Left colon (tissue), 2 donors: ENCODE results near the gene ELL3. TPM values are rescaled to one million over a fixed set of nuclear protein-coding genes. Genes with fewer than 3 reads are reported as not detected.
"Not testable (repeated sequence)": the region's sequence is repeated elsewhere in the genome, so short reads cannot be mapped to it uniquely, and the experiment has no call there.

Experiments
- ATAC-seq: fragments of 200-7000 bp; cut with Tn5 transposase; one replicate; pipeline ENCODE4 v1.9.1; 2020; ENCODE audit warnings: mild to moderate bottlenecking, moderate library complexity
- DNase-seq, 2 donors: peaks; one replicate each; pipeline ENCODE4 v3.0.0-alpha.2; 2020
- intact Hi-C, 2 donors: fragments of 100-400 bp; cut with DNase I in 1 of 2; cut with micrococcal nuclease in 1 of 2; formaldehyde crosslinking; loops; one replicate each; pipeline versions ENCODE4 v1.11.2 to v1.14.0; 2022; cut with DNase I, micrococcal nuclease
- long read RNA-seq: library from polyadenylated mRNA; unstranded; transcript quantifications from one replicate; pipeline ENCODE4 v2.0.0, GENCODE V29; 2021
- total RNA-seq, 2 donors: library from RNA; stranded (reverse); fragmentation: NEBNext Ultra II Directional; extraction: Animal tissue kit (Norgen Biotek cat#: 25700); gene quantifications; one replicate each; pipeline ENCODE4 v1.2.1, GENCODE V29; 2021
- donor health status: DM: no; HTN: no; CAD: no.
- donor health status: DM: yes; HTN: yes; CAD: no.

The ELL3 gene, protein sequence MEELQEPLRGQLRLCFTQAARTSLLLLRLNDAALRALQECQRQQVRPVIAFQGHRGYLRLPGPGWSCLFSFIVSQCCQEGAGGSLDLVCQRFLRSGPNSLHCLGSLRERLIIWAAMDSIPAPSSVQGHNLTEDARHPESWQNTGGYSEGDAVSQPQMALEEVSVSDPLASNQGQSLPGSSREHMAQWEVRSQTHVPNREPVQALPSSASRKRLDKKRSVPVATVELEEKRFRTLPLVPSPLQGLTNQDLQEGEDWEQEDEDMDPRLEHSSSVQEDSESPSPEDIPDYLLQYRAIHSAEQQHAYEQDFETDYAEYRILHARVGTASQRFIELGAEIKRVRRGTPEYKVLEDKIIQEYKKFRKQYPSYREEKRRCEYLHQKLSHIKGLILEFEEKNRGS
- 10 to 100 TPM; 27.7 to 34.6 TPM for total RNA-seq
- long read RNA-seq, transcript ELL3-201 (11 exons, 2,352 nt): major isoform, 49 of 65 reads
- long read RNA-seq, partial matches to known transcripts: 1 of 65 reads
- long read RNA-seq, other reads (novel, unspliced or antisense): 15 of 65 reads

DNA sequence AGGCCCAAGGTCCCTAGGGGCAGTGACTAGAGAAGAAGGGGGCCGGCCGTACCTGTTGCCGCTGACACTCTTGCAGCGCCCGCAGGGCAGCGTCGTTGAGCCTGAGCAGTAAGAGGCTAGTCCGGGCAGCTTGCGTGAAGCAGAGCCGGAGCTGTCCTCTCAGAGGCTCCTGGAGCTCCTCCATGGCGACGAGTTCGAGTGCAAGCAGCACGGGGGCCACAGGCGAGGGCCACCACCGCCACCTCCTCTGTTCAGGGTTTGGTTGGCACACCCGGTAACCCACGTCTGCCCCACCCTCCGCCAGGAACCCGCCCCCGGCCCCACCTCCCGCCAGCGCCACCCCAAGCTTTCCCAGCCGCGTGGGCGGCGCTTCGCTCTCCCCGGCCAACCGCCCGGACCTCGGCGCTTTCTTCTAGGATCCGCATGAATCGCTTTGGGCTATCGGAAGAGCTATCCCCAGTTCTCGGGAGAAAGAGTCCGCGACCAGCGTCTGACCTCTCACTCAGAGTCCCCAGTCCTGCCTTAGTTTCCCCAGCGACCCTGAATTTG is at the start of gene ELL3:
Gene ELL3, minus strand, starts transcription at position 249 of the 549 bp plus-strand sequence. Its CDS starts 65 bp downstream, at position 184.
- peak; percentile 78 for ATAC-seq
- intact Hi-C loops: no loop called here
- DNase-seq: peak; percentile 86 to 90

DNA sequence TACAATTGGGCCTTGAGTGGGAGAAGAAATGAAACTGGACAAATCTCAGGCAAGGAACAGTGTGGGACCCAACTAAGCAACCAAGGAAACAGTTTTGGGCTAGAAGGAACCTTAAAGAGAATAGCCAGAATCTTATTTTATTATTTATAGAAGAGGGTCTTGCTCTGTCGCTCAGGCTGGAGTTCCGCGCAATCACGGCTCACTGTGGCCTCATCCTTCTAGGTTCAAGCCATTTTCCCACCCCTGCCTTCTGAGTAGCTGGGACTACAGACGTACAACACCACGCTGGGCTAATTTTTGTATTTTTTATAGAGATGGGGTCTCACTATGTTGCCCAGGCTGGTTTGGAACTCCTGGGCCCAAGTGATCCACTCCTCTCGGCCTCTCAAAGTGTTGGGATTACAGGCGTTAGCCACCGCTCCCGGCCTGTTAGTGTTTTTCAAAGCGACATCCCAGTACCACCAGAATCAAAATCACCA is 49.3 kb upstream of the ELL3 start:
- ATAC-seq (no peak), DNase-seq (no peak)
- intact Hi-C loops: no loop called here

DNA sequence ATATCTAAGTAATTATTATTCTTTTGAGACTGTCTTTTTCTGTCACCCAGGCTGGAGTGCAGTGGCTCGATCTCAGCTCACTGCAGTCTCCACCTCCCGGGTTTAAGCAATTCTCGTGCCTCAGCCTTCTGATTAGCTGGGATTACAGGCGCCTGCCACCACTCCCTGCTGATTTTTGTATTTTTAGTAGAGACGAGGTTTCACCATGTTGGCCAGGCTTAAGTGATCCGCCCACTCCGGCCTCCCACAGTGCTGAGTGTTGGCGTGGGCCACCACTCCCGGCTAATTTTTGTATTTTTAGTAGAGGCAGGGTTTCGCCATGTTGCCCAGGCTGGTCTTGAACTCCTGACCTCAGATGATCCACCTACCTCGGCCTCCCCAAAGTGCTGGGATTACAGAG is 48.5 kb upstream of the ELL3 start:
- not testable (repeated sequence) for DNase-seq, ATAC-seq

DNA sequence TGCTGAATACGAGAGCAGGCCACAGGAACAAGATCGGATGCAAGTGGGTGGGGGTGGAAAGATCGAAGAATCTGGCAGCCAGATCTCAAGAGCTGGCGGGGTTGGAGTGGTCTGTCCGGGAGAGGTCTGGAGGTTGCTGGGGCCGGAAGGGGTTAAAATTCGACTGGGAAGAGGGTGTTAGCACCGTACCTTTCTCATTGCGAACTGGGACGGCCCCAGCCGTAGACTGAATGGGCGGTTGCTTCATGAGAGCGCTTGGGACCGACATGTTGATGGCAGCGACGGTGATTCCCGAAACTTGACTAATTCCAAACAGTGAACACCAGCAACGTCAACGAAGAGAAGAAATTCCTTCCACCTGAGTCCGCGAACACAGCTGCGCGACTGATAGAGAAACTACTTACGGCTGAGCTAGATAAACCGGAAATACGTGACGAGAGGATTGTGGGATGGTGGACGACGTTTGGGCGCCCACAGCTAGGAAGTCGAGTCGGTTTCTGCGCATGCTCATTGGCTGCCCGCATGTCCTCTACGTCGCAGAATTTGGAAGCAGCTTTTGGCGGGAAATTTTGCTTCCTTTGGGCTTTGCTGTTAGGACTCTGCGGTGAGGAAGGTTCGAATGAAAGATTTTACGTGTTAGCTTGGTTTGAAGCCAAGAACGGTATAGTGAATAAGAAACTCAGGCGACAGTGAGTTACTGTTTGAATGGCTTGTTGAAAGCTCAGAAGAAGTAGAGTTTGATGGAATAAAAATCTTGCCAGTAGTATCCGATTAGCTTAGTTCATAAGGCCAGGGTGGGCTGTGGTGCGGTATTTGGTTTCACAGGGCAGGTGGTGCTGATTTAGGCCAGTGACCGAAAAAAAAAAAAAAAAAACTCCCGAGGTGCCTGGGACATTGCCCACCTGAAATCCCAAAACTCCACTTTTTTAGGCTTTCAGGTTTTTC is 47.8 kb upstream of the ELL3 start, which contains the start of gene MFAP1:
Gene MFAP1, minus strand, starts transcription at position 389 of the 945 bp plus-strand sequence. Its CDS starts 121 bp downstream, at position 268.
- peak; percentile 90 for ATAC-seq
- intact Hi-C loops: no loop called here
- peak; percentile 95 to 97 for DNase-seq

More for the DNA sequence above, 48.5 kb upstream of the ELL3 start:
- intact Hi-C loops: not testable (repeated sequence)

DNA sequence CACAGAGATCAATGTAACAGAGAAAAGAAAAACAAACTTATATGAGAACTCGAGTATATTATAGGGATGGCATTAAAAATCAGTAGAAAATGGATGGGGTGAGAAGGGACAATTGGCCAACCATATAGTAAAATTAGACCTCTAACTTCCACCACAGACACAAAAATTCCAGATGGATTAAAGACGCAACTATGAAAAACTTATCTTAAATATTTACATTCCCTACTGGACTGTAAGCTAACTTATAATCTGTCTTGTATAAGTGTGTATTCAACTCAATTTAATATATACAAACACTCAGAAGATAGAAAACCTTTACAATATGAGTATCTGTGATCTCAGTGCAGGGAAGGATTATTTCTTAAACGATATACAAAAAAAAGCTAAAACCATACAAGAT is 44.7 kb upstream of the ELL3 start:
- DNase-seq (no peak), ATAC-seq (no peak)
- intact Hi-C loops: no loop called here

DNA sequence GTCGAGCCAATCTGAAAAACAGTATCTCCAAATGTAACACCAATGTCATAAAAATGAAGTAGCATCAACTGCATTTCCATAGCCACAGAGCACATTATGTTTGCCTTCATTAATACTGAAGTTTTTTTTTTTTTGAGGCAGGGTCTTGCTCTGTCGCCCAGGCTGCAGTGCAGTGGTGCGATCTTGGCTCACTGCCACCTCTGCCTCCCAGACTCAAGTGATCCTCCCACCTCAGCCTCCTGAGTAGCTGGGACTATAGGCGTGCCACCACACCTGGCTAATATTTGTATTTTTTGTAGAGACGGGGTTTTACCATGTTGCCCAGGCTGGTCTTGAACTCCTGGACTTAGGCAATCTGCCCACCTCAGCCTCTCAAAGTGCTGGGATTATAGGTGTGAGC is 38.3 kb upstream of the ELL3 start:
- ATAC-seq, DNase-seq, intact Hi-C loops: not testable (repeated sequence)

DNA sequence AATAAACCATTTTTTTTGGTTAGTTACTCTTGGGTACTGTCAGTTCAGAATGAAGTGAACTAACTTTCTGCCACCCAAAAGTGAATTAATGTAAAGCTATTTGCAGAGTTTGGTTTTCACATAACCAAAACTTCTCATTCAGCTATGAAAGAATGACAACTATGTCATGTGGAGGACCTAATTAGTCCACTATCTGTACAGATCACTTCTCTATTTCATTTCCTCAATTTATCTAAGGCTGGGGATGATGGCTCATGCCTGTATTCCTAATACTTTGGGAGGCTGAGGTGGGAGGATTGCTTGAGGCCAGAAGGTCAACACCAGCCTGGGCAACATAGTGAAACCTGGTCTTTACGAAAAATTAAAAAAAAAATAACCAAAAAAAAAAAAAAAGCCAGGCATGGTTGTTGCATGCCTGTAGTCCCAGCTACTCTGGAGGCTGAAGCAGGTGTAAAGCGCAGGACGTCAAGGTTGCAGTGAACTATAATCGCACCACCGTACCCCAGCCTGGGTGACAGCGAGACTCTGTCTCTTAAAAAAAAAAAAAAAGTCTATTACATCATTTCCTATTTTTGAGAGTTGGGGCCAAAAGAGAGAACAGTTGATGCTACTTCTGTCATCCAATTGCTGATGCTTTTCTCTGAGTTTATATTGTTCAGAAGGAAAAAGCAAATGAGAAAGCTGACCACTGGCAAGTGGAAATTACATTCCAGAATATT is 32.4 kb upstream of the ELL3 start:
- DNase-seq (no peak), ATAC-seq (no peak)
- intact Hi-C loops: no loop called here

DNA sequence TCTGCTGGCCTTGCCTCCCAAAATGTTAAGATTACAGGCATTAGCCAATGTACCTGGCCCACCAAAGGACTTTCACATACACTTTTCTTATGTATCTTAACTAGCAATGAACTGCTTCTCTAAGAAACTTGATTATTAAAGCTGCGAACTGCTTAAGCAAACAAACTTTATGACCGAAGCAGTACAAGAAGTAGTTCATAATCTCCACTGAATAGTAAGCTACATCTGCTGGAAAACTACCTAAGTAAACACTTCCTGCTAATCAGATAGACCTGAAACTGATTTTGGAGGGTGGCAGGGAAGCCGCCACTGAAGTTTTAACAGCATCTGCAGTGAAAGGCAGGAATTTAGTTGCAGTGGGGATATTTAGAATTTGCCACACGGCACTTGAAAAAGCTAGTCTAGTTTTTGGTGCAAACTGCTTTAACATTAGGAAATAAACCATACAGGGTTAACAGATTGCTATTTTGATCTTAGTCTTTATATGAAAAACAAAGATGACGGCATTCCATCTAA is 31.7 kb upstream of the ELL3 start:
- intact Hi-C loops: no loop called here
- DNase-seq: no peak
- ATAC-seq: peak; percentile 57

DNA sequence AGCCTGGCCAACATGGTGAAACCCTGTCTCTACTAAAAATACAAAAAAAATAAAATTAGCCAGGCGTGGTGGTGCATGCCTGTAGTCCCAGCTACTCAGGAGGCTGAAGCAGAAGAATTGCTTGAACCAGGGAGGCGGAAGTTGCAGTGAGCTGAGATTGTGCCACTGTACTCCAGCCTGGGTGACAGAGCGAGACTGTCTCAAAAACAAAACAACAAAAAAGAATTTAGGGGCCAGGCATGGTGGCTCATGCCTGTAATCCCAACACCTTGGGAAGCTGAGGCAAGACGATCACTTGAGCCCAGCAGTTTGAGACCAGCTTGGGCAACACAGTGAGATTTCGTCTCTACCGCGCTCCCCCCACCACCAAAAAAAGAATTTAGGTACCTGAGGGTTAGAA is 25.9 kb upstream of the ELL3 start:
- intact Hi-C loops, DNase-seq, ATAC-seq: not testable (repeated sequence)

DNA sequence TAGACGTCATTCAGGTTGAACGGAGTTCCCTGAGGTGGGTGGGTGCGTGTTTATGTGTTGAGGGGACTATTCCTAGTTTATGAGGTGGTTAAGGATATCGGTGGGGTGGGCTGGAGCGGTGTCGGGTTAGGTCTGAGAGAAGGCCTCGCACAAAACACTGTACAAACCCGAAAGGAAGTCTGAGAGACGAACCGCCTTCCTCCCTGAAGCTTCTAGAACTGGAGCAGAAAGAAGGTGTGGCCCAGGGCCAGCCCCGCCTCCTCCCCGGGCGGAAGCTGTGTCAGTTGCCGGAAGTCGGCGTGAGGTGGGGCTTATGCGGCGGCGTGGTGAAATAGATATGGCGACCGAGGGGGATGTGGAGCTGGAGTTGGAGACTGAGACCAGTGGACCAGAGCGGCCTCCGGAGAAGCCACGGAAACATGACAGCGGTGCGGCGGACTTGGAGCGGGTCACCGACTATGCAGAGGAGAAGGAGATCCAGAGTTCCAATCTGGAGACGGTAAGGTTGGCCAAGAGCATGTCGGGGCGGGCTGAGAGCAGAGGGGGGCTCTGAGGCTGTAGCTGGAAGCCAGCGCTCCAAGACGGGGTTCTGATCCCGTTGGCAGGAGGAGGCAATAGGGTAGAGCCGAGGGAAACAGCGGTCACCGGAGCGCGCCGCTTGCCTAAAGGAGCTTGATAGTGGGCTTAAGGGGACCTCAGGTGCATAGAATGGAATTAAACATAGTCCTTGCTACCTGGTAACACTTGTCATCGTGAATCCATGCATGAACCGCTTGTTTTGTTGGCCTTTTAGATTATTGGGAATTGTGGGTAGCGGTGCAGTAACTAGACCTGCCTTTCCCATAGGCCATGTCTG is 23.7 kb upstream of the ELL3 start, which contains the start of gene HYPK:
Gene HYPK, plus strand, starts transcription at position 314 of the 856 bp plus-strand sequence. Its CDS starts 24 bp downstream, at position 338.
- intact Hi-C loops: no loop called here
- peak; percentile 74 for ATAC-seq
- peak; percentile 95 to 96 for DNase-seq

DNA sequence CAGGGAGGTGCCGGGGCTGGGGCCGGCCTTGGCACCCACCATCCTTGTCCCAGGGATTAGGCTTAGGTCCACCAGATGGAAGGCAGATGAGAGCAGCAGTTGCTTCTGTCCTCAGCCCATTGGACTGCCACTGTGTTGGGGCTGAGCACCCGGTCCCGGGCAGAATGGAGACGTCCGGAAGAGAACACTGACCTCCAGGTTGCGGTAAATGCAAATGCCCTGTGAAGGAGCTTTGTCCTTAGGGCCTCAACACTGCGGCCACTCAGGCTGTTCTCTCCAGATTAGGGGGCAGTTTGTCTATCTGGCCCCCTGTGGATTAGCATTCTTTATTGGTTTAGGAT is 23.1 kb upstream of the ELL3 start, which contains the start of gene SERINC4:
Gene SERINC4, minus strand, starts transcription at position 276 of the 341 bp plus-strand sequence. Its CDS starts 234 bp downstream, at position 42.
- DNase-seq (no peak), ATAC-seq (peak; percentile 0)
- intact Hi-C loops: no loop called here

DNA sequence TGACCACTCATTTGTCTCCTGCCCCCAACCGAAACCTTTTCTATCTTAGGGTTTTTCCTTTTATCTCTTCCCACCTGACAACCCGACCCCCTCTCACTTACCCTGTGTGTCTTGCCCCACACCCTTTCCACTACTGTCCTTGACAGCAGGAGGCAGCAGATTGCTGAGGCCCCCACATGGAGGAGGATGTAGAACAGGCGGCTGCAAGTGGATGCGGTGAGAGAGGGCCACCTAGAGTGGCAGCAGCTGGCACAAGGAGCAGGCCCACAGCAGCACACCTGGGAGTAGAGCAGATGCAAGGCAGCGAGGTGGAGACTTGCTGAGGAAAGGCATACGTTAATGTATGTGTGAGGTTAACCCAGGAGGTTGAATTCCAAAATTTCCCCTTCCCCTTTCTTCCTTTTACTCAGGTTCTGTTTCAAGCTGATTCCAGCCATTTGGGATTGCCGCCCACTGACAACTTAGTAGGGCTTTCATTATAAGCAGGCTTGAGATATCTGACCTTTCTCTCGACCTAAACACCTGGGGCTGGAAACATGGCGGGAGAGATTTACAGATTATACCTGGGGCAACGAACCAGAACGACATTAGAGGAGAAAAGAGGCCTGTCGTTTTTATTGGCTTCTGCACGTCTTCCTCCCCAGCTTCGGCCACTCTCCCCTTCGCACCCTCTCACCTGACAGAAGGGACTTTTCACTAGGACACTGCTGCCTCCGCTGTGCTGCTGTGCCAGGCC is 22.6 kb upstream of the ELL3 start:
- intact Hi-C loops: no loop called here
- peak; percentile 36 for ATAC-seq
- DNase-seq: peak in 1 of 2 donors; percentile 37

DNA sequence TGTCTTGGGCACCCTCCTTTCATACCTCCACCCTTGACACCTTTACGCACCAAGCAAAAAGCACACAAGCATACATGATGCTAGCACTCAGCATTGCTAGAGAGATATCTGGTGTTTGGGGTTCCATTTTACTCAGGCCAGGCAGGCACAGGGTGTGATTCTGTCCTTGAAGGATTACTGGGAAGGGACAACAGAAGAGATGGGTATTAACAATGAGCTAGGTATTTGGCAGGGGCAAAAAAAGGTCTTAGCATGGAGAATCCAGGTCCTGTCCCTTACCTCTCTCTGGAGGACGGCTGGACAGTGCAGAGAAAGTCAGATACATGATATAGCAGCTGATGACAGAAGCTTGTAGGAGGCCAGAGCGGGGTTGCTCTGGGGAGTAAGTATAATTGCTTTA is 19.8 kb upstream of the ELL3 start:
- intact Hi-C loops: no loop called here
- no peak for ATAC-seq
- DNase-seq: no peak

DNA sequence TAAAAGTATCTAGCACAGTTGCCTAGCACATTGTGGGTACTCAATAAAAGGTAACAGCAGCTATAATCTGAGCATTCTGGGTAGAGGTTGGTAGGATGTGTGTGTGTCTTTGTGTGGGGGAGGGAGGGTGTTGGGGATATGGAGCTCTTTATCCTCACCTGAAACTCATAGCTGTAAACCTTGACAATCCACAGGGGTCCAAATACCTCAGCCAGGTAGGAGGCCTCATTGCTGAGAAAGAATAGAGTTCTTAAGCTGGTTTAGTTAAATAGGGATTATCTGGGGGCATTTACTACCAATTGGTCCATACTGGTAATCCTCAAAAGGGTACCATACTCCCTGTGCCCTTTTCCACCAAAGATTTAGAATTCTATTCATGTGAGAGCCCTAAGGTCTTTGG is 19.2 kb upstream of the ELL3 start:
- intact Hi-C loops: no loop called here
- DNase-seq (no peak), ATAC-seq (no peak)

DNA sequence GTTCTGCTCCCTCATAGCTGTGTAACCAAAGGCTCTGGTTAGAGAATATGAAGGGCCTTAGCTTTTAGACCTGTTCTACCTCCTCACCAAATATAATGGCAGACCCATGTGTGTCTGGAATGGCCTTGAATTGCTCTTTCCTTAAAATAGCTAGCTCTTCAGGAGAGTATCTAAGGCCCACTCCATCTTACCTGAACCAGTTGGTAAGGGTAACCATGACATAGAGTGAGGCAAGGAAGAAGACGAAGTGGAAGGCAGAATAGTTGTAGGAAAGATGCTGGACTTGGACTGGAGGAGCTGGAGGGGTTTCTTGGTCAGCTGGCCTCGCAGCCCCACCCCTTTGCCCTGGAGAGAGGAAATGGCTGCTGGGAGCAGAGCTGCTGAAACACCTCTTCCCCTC is 18.4 kb upstream of the ELL3 start:
- ATAC-seq (no peak), DNase-seq (no peak)
- intact Hi-C loops: no loop called here

DNA sequence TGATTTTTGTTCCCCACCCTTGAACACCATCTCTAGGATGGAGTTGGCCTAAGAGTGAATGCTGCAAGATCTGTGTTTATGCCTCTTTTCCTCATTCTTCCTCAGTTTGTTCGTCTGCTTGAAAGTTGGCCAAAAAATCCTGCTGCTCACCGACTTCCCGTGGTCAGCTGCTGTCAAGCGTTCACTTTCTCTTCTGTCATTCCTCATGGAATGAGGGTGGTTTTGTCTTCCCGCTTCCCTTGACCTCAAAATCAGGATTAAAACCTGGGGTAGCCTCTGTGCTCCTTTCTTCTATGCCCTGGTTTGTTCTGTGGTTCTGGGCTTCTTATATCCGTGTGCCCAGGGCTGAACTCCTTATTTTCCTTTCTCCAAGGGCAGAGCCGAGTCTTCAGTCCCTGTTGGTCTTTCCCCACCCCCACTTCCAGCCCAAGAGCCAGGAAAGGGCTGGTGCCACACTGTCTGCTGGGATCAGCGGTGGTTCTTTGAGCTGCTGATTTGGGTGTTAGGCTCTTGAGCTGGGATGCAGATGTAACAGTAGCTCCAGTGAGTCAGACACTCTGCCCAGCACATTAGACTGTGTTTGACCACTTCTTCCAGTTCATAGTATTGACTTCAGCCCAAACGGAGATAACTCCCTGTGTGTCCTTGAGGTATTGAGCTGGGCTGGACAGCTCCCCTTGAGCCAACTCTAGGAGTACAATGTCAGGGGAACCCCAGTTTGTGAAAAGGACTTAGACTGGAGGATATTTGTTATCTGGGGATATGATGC is 17.7 kb upstream of the ELL3 start:
- DNase-seq (no peak), ATAC-seq (no peak)
- intact Hi-C loops: no loop called here
